HCT116 (cell line): ENCODE data around the gene PIBF1.

Source experiments
- POLR2A ChIP-seq: IDR thresholded peaks from 2 replicates; pipeline ENCODE4 v1.7.0; 2011; ENCODE audit warnings: borderline replicate concordance; ENCODE audit not compliant: insufficient read depth, insufficient read length; ENCODE audit errors: extremely low read depth
- POLR2AphosphoS5 ChIP-seq: IDR thresholded peaks from 2 replicates; pipeline ENCODE4 v1.6.1; 2011; ENCODE audit warnings: mild to moderate bottlenecking, low read depth, low read length, moderate library complexity
- SIN3A ChIP-seq: IDR thresholded peaks from 2 replicates; pipeline ENCODE4 v1.6.1; 2012; ENCODE audit warnings: low read depth
- SP1 ChIP-seq: IDR thresholded peaks from 2 replicates; pipeline ENCODE4 v1.6.1; 2012; ENCODE audit warnings: low read depth
- ZBTB33 ChIP-seq: IDR thresholded peaks from 2 replicates; pipeline ENCODE4 v1.6.1; 2011; ENCODE audit warnings: mild to moderate bottlenecking, low read length, moderate library complexity; ENCODE audit not compliant: insufficient replicate concordance; ENCODE audit errors: extremely low read depth
- TF ChIP-seq, protein P1 (sequence below), 3 experiments: fragments of 200-600 bp in 1 of 3; sonication (generic) in 1 of 3; IDR thresholded peaks in 2 of 3; conservative IDR thresholded peaks in 1 of 3; 2 replicates each; pipeline ENCODE4 v1.5.1; 2012 to 2017; ENCODE audit warnings: low read depth in 2 of 3, low read length in 2 of 3, antibody characterized with exemption in 1 of 3, borderline replicate concordance in 1 of 3, control low read depth in 1 of 3, mild to moderate bottlenecking in 1 of 3, mixed read lengths in 1 of 3, mixed run types in 1 of 3, moderate library complexity in 1 of 3; ENCODE audit not compliant: insufficient read depth in 1 of 3
- TF ChIP-seq, protein P2 (sequence below): IDR thresholded peaks from 2 replicates; pipeline ENCODE4 v1.6.1; 2012; ENCODE audit warnings: low read depth

- TF ChIP-seq POLR2A, result no peak
- TF ChIP-seq, protein P1, sequence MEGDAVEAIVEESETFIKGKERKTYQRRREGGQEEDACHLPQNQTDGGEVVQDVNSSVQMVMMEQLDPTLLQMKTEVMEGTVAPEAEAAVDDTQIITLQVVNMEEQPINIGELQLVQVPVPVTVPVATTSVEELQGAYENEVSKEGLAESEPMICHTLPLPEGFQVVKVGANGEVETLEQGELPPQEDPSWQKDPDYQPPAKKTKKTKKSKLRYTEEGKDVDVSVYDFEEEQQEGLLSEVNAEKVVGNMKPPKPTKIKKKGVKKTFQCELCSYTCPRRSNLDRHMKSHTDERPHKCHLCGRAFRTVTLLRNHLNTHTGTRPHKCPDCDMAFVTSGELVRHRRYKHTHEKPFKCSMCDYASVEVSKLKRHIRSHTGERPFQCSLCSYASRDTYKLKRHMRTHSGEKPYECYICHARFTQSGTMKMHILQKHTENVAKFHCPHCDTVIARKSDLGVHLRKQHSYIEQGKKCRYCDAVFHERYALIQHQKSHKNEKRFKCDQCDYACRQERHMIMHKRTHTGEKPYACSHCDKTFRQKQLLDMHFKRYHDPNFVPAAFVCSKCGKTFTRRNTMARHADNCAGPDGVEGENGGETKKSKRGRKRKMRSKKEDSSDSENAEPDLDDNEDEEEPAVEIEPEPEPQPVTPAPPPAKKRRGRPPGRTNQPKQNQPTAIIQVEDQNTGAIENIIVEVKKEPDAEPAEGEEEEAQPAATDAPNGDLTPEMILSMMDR (IDR thresholded peaks at IDR 0.05 in 2 of 3, conservative IDR thresholded peaks at IDR 0.05 in 1 of 3; ENCODE audit: borderline replicate concordance in 1 of 3, insufficient read depth in 1 of 3, low read depth in 2 of 3, low read length in 2 of 3), result no peak
- TF ChIP-seq, protein P2, sequence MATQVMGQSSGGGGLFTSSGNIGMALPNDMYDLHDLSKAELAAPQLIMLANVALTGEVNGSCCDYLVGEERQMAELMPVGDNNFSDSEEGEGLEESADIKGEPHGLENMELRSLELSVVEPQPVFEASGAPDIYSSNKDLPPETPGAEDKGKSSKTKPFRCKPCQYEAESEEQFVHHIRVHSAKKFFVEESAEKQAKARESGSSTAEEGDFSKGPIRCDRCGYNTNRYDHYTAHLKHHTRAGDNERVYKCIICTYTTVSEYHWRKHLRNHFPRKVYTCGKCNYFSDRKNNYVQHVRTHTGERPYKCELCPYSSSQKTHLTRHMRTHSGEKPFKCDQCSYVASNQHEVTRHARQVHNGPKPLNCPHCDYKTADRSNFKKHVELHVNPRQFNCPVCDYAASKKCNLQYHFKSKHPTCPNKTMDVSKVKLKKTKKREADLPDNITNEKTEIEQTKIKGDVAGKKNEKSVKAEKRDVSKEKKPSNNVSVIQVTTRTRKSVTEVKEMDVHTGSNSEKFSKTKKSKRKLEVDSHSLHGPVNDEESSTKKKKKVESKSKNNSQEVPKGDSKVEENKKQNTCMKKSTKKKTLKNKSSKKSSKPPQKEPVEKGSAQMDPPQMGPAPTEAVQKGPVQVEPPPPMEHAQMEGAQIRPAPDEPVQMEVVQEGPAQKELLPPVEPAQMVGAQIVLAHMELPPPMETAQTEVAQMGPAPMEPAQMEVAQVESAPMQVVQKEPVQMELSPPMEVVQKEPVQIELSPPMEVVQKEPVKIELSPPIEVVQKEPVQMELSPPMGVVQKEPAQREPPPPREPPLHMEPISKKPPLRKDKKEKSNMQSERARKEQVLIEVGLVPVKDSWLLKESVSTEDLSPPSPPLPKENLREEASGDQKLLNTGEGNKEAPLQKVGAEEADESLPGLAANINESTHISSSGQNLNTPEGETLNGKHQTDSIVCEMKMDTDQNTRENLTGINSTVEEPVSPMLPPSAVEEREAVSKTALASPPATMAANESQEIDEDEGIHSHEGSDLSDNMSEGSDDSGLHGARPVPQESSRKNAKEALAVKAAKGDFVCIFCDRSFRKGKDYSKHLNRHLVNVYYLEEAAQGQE, result no peak
- no peak for TF ChIP-seq SIN3A
- TF ChIP-seq SP1, result no peak
- TF ChIP-seq POLR2AphosphoS5, result no peak
- TF ChIP-seq ZBTB33, result no peak
These were observed 126.5 kb downstream of the PIBF1 start for GRCh38 chr13:72908416-72908815.
